HUES48 (cell line): ENCODE measurements around the gene CCDC47.
"Not testable (repeated sequence)": the region's sequence is repeated elsewhere in the genome, so short reads cannot be mapped to it uniquely, and the experiment has no call there.

ENCODE experiments used
- H3K27ac ChIP-seq: one replicate; pipeline ENCODE4 v1.7.0; 2013; ENCODE audit warnings: low read depth, low read length, inconsistent platforms
- H3K27me3 ChIP-seq: 2 replicates; pipeline ENCODE4 v1.6.1; 2013; ENCODE audit warnings: mild to moderate bottlenecking, low read length; ENCODE audit not compliant: control insufficient read depth, insufficient read depth
- H3K36me3 ChIP-seq: 2 replicates; pipeline ENCODE4 v1.6.1; 2013; ENCODE audit warnings: low read length; ENCODE audit not compliant: control insufficient read depth, insufficient read depth
- H3K4me1 ChIP-seq: 2 replicates; pipeline ENCODE4 v1.6.1; 2013; ENCODE audit warnings: mild to moderate bottlenecking, low read length; ENCODE audit not compliant: control insufficient read depth, insufficient read depth
- H3K4me3 ChIP-seq: 2 replicates; pipeline ENCODE4 v1.5.1; 2013; ENCODE audit warnings: mild to moderate bottlenecking, low read depth, low read length
- H3K9ac ChIP-seq: 2 replicates; pipeline ENCODE4 v1.6.1; 2013; ENCODE audit warnings: mild to moderate bottlenecking, low read depth, low read length, moderate library complexity
- H3K9me3 ChIP-seq: 2 replicates; pipeline ENCODE4 v1.6.1; 2013; ENCODE audit warnings: low read length; ENCODE audit not compliant: control insufficient read depth, insufficient read depth

The CCDC47 gene

DNA sequence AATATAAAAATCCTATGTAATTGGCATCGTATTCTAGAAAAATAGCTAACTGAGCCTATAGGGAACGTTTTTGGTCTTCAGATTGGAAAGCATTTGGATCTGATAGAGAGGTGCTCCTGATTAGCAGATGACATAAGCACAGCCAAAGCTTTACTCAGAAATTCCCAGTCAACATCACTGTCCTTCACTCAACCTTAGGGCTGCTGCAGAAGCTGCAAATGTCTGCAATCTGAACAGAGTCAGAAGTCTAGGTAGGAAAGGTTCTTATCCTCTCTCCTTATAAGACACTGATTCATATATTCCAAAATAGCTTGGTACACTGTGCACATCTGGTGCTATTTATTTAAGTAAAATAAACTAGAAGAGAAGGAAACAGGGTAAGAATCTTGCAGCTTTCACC lies 51.0 kb downstream of the CCDC47 start:
- Histone ChIP-seq H3K36me3 (peaks cover 22% of the 10 kb centered on the region), H3K9me3 (no peaks in the 10 kb centered on the region), H3K27me3 (no peaks in the 10 kb centered on the region), H3K9ac (no peak overlapping the region), H3K4me1 (no peaks in the 10 kb centered on the region), H3K4me3 (no peak overlapping the region), H3K27ac (no peak overlapping the region)

DNA sequence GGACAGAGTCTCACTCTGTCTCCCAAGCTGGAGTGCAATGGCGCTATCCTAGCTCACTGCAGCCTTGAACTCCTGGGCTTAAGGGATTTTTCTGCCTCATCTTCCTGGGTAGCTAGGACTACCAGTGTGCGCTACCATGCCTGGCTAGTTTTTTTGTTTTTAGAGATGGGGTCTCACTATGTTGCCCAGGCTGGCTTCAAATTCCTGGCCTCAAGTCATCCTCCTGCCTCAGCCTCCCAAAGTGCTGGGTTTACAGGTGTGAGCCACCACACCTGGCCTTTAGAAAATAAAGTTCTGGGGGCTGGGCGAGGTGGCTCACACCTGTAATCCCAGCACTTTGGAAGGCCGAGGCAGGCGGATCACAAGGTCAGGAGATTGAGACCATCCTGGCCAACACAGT lies 53.2 kb downstream of the CCDC47 start:
- not testable (repeated sequence) for H3K4me3 ChIP-seq, H3K4me1 ChIP-seq, H3K9me3 ChIP-seq, H3K27ac ChIP-seq, H3K27me3 ChIP-seq, H3K9ac ChIP-seq
- peaks cover 14% of the 10 kb centered on the region; the same call in 1 of the 2 replicates for H3K36me3 ChIP-seq

DNA sequence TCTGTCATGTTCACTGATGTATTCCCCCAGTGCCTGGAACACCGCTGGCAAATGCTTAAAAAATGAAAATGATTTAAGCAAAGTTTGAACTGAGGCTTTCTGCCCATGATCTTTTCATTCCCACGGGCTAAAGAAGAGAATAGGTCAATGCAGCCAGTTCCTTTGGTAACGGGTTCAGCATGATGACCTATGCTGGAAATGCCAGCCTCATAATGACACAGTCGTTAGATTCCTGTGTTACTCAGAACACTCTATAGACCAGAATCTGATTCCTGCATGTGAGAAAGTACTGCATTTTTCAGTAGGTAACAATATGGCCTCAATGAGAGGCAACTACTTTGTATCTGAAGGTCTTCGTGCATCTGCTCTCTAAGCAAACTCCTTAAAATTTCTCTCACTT lies 54.4 kb downstream of the CCDC47 start:
- H3K27me3 ChIP-seq: no peaks in the 10 kb centered on the region
- no peak overlapping the region for H3K4me3 ChIP-seq
- no peaks in the 10 kb centered on the region for H3K9me3 ChIP-seq
- peaks cover 14% of the 10 kb centered on the region; the same call in 1 of the 2 replicates for H3K36me3 ChIP-seq
- H3K9ac ChIP-seq: no peak overlapping the region
- H3K27ac ChIP-seq: no peak overlapping the region
- no peaks in the 10 kb centered on the region for H3K4me1 ChIP-seq

DNA sequence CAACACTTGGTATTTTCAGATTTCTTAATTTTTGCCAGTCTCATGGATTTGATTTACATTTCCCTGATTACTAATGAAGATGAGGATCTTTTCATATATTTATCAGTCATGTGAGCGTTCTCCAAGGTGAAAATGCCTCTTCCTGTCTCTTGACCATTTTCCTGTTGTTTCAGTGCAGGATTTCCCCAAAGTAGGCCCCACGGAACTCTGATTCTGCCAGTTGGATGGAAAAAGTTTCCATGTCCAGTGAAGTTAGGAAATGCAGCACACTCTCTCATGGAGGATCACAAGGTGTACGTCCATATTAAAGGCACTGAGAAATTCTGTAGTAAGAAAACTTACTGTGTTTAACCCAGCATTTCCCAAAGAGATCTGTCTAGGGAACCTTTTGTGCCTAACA lies 57.0 kb downstream of the CCDC47 start:
- Histone ChIP-seq H3K4me3 (no peak overlapping the region), H3K27me3 (no peaks in the 10 kb centered on the region)

DNA sequence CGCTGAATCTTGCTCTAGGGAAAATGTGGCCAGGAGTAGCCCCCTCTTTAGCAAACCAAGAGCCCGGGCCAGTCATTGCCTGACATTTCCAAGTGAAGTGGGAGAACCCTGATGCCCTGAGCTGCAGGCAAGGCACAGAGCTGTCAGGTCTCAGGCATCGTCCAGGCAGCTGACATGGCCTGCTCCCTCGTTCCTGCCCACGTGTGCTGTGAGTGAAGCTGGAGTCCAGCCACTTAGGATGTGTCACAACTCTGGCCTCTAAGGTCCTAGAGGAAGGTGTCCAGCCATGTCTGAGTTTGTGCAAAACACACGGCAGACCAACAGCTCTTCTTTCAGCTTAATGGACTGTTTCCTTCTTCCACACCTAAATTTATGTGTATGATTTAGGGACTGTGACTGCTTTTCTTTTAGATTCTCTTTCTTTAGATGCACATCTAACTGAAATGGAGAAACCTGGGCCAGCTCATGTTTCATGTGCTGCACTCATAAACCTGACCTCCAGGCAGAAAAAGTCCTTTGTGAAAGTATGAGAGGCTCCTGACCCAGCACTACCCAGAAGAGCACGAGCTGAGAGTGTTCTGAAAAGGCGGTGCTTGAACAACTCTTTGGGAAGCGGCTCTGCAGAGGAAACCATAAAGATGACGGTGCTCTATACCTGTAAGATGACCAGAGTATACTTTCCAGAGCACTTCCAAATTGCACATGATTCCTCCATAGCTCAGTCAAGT lies 58.7 kb downstream of the CCDC47 start:
- no peak overlapping the region for H3K27ac ChIP-seq
- no peak overlapping the region for H3K4me3 ChIP-seq
- H3K9me3 ChIP-seq: no peaks in the 10 kb centered on the region
- H3K9ac ChIP-seq: no peak overlapping the region
- H3K4me1 ChIP-seq: no peaks in the 10 kb centered on the region
- H3K27me3 ChIP-seq: no peaks in the 10 kb centered on the region
- H3K36me3 ChIP-seq: peaks cover 34% of the 10 kb centered on the region

More for the DNA sequence above, 57.0 kb downstream of the CCDC47 start:
- Histone ChIP-seq H3K9ac (no peak overlapping the region), H3K27ac (no peak overlapping the region), H3K9me3 (no peaks in the 10 kb centered on the region), H3K36me3 (peaks cover 25% of the 10 kb centered on the region), H3K4me1 (no peaks in the 10 kb centered on the region)

DNA sequence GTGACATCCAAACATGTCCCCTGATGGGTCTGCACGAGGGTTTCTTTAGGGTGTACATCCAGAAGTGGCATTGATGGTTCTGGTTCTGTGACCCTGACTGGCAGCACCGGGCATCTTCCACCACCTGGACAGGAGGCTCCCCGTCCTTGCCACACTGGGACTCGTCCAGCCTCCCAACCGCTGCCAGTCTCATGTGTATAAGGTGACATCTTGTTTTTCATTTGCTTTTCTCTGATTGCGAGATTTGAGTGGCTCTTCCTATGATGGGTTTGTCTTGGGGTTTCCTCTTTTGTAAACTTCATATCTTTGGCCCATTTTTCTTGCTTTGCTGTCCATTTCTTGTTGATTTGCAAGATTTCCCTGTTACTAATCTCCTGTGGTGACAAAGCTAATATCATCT lies 64.3 kb downstream of the CCDC47 start:
- Histone ChIP-seq H3K4me3 (no peak overlapping the region), H3K27me3 (no peaks in the 10 kb centered on the region), H3K27ac (no peak overlapping the region), H3K9ac (no peak overlapping the region), H3K4me1 (no peaks in the 10 kb centered on the region), H3K36me3 (peaks cover 52% of the 10 kb centered on the region), H3K9me3 (no peaks in the 10 kb centered on the region)

DNA sequence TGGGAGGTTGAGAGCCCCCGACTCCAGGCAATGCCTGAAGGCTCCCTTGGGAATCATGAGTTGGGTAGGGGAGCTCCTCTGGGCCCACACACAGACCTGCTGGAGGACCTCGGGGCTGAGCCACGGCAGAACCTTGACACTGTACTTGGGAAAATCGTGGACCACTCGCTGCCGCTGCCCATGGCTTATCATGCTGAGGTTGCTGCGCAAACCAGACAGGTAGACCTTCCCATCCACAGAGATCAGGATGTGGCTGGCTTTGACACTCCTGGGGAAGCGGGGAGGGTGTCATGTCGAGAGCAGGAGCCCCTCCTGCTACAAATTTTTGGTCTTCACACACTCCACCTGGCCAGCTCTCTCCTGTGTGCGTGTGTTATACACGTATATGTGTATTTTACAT lies 66.2 kb downstream of the CCDC47 start:
- Histone ChIP-seq H3K4me1 (no peaks in the 10 kb centered on the region), H3K27me3 (no peaks in the 10 kb centered on the region), H3K27ac (no peak overlapping the region), H3K9me3 (no peaks in the 10 kb centered on the region), H3K4me3 (no peak overlapping the region), H3K36me3 (peaks cover 56% of the 10 kb centered on the region), H3K9ac (no peak overlapping the region)

DNA sequence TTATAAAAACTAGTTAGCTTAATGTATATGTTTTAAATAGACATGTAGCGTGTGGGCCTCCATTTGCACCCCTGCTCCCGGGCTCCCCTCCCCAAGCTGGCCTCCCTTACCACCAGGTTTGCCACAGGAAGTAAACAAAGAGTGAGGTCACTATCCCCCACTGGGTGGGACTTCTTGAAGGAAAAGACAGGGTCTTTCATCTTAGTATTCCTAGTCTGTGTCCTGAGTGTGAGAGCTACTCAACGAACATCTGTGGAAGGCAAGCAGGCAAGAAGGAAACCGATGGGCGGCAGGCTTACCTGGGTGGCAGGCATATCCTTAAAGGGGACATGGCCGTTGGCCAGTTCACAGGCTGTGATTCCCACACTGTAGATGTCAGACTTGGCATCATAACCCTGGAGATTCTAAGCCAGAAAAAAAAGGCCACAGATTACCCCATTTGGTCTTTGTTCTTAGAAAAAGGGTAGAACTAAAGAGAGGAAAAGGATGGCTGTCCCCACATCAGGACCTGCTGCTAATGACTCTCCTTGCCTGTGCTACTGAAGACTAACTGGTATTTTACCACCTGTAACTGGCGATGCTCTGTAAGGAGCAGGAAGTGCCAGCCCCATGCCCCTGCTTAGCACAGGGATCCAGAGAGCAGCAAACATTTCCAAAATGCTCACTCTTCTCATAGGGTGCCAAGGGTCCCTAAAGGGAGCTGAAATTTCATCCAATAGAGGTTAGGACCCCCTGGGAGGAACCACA lies 66.9 kb downstream of the CCDC47 start:
- Histone ChIP-seq H3K27ac (no peak overlapping the region), H3K36me3 (peaks cover 50% of the 10 kb centered on the region), H3K9ac (no peak overlapping the region)

DNA sequence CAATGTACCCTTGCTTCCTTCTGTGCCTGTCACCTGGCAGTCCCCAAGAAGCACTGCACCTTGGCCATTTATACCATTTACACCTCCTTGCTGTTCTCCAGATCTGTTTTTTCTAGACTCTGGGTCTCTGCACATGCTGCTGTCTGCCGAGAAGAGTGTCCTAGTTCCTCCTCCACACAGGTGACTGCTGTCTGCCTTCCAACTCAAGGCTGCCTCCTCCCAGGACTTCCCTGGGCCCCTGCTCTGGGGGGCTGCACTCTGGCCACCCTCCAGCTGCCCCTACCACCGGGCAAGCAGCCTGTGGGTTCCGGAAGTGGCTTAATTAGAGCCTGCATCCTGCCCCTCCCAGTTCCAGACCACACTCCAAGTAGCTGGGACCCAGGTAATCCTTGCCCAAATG lies 67.7 kb downstream of the CCDC47 start:
- Histone ChIP-seq H3K36me3 (peaks cover 46% of the 10 kb centered on the region), H3K27ac (no peak overlapping the region), H3K4me3 (no peak overlapping the region), H3K9me3 (no peaks in the 10 kb centered on the region), H3K9ac (no peak overlapping the region), H3K27me3 (no peaks in the 10 kb centered on the region), H3K4me1 (peaks cover 3% of the 10 kb centered on the region; the same call in 1 of the 2 replicates)

More for the DNA sequence above, 66.9 kb downstream of the CCDC47 start:
- Histone ChIP-seq H3K4me3 (no peak overlapping the region), H3K4me1 (peaks cover under 1% of the 10 kb centered on the region; the same call in 1 of the 2 replicates), H3K27me3 (no peaks in the 10 kb centered on the region), H3K9me3 (no peaks in the 10 kb centered on the region)

DNA sequence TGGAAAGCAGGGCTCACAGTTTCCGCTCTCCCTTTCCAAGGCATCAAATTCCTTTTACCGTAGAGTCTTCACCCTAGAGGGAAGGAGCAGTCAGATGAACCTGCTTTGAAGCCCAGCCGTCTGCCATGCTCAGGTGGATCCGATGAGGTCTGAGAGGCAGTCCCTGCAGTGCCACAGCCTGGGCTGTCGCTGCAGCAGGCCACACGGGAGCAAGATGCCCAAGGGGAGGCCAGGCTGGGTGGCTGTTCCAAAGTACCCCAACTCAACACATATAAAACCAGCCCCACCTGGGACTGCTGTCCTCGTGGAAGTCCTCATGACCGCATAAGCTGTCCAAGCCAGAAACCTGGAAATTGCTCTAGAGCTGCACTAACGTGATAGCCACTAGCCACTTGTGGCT lies 68.6 kb downstream of the CCDC47 start:
- H3K4me3 ChIP-seq: no peak overlapping the region
- H3K9ac ChIP-seq: no peak overlapping the region
- H3K27ac ChIP-seq: no peak overlapping the region
- H3K4me1 ChIP-seq: peaks cover 3% of the 10 kb centered on the region; the same call in 1 of the 2 replicates
- H3K36me3 ChIP-seq: peaks cover 42% of the 10 kb centered on the region
- H3K27me3 ChIP-seq: no peaks in the 10 kb centered on the region
- no peaks in the 10 kb centered on the region for H3K9me3 ChIP-seq

DNA sequence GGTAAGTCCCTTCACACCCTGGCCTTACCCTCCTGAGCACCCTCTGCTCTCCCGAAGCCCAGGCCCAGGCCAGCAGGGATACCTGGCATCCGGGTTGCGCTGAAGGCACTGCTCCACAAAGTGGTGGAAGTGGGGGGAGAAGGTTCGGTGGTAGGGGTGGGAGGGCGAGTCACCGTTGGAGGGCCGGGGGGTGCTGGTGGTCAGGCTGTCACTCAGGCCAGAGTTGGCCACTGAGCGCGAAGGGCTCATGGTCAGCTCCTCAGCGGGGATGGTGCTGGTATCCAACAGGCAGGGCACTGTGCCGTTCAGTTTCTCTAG lies 69.2 kb downstream of the CCDC47 start:
- Histone ChIP-seq H3K9me3 (no peaks in the 10 kb centered on the region), H3K4me1 (peaks cover 3% of the 10 kb centered on the region; the same call in 1 of the 2 replicates), H3K27me3 (no peaks in the 10 kb centered on the region), H3K36me3 (peaks cover 35% of the 10 kb centered on the region), H3K9ac (no peak overlapping the region), H3K4me3 (no peak overlapping the region), H3K27ac (no peak overlapping the region)
